Skin epidermis (tissue), 12 donors: Measurements from ENCODE around the gene RLN2.

Experiments
- H3K27ac ChIP-seq, 21 experiments: fragments of 200-600 bp; sonication (generic) in 11 of 21; one replicate each; pipeline ENCODE4 v1.5.0; 2020; ENCODE audit warnings: mild to moderate bottlenecking in 3 of 21, inconsistent platforms in 2 of 21, moderate library complexity in 2 of 21
- H3K4me3 ChIP-seq, 7 experiments: fragments of 200-600 bp; sonication (generic) in 2 of 7; one replicate each; pipeline ENCODE4 v1.5.0; 2020; ENCODE audit warnings: inconsistent platforms in 2 of 7, mild to moderate bottlenecking in 2 of 7, moderate library complexity in 1 of 7

Gene RLN2

DNA sequence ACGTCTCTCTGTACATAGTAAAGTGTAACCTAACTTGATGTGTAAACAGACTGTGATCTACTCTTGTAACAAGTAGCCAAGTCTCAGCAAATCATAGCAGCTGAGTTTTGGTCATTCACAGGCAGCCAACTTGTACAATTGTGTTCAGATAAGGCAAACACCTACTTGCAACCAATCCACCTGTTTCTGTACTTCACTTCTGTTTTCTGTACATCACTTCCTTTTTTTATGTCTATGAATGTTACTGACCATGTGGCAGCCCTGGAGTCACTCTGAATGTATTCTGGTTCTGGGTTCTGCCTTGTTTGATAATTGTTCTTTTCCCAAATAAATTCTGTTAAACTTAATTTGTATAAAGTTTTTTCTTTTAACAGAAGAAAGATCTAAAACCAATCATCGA lies 26.0 kb downstream of the RLN2 start:
- Histone ChIP-seq H3K4me3 (no peak overlapping the region), H3K27ac (no peak overlapping the region)

DNA sequence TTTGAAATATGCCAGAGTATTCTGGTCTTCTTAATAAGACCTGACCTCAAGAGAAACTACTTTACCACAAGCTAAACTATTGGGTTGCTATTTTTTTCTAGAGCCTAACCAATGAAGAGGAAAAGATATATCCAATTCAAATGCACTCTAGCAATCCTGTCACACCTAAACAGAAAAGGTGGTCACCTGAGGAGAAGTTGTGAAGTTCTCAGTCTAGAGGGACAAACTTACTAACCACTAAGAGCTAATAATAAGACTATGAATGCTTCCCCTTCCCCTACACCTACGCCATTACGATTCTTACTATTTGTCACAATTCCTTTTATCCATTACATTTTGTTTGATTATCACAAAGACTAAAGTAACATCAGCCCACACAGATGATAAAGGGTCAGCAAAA lies 29.7 kb downstream of the RLN2 start:
- Histone ChIP-seq H3K27ac (no peak overlapping the region), H3K4me3 (no peak overlapping the region)

DNA sequence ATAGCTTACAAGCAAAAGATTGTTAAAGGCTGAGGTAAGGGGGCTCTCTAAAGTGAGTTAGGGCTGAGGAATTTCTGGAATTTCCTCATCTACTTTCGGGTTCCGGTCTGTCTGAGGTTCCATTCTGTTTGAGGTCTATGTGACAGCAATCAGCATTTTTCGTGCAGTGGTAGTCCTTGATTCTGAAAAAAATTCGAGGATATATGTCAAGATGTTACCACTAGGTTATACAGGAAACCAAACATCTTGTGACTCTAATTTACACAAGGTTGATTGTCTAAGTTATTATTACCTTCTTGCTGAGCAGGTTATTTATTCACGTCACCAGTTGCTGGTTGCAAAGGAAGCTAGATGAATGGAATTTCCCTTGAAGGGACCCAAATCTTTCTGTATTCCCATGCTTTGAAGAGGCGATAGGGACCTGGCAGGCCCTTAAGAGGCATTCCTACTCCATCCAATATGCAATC lies 35.2 kb downstream of the RLN2 start:
- no peak overlapping the region for H3K4me3 ChIP-seq
- H3K27ac ChIP-seq, result no peak overlapping the region

DNA sequence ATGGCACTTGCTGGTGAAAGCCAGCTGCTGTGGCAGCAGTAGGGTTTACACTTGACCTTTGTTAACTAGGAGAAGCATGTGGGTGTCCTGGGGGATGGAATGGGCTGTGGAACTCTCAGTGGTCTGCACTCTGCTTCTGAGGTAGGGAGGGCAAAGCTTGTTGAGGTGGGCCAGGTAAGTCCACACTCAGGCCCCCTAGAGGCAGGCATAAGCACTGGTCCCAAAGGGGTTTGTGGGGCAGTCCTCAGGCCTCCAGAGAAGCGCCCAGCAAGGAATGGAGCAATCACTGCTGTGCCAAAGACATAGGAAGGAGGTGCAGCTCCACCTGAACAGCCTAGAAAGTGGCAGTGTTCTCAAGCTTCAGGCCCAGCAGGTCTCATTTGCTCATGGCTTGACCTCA lies 38.6 kb downstream of the RLN2 start:
- Histone ChIP-seq H3K4me3 (no peak overlapping the region), H3K27ac (no peak overlapping the region)

DNA sequence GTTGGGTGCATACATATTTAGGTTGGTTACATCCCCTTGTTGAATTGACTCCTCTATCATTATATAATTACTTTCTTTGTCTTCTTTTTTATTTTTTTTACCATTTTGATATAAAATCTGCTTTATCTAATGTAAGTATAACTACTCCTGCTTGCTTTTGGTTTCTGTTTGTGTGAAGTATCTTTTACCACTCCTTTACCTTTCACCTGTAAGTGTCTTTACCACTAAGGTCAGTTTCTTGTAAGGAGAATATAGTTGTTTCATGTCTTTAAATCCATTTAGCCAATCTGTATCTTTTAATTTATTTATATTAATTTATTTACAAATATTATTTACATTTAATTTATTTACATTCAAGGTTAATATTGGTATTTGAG lies 40.3 kb downstream of the RLN2 start:
- Histone ChIP-seq H3K4me3 (no peak overlapping the region), H3K27ac (no peak overlapping the region)

DNA sequence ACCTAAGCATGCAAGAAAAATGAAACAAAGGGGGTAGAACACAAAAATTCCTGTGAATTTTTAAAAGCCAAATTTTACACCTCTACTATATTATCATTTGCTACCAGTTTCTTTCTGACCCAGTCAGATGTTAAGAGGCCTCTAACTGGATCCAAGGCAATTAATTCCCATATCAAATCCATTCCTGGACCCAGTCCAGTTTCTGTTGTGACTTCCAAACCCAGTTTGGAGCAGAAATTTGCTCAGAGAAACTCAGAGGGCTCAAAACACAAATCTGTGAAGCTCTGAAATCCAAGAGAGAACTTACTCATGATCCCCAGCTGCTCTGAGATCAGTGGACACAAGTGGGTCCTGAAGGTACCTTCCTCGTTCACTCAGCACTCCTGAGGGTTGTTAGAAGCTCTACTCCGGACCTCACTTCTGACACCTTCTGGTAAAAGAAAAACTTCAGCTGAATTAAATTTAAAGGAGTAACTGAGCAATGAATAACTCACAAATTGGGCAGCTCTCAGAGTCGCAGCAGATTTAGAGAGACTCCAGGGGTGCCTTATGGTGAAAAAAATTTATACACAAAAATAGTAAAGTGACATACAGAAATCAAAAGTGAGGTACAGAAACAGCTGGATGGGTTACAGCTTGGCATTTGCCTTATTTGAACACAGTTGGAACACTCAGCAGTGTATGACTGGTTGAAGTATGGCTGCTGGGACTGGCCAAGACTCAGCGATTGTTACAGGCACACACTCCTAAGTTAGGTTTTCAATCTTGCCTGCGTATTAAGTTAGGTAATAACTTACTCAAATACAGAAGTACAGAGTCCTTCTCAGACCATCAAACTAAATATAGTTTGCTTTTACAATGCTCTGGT lies 40.9 kb downstream of the RLN2 start:
- H3K27ac ChIP-seq, result no peak overlapping the region

More for the DNA sequence above, 40.9 kb downstream of the RLN2 start:
- no peak overlapping the region for H3K4me3 ChIP-seq
